HG03060 (cell line): ENCODE data around the gene TMEM232.
A peak's percentile ranks its signal among the peaks of the same experiment; 100 is the strongest.
"Not testable (repeated sequence)": the region's sequence is repeated elsewhere in the genome, so short reads cannot be mapped to it uniquely, and the experiment has no call there.

Experiments
- ATAC-seq: cut with Tn5 transposase; IDR thresholded peaks from one replicate; pipeline ENCODE4 v1.9.1; 2021; ENCODE audit warnings: low read depth, moderate number of reproducible peaks; ENCODE audit not compliant: unreplicated experiment

TMEM232 gene

GRCh38 chr5:110536120-110537115, 190.1 kb downstream of the TMEM232 start:
- ATAC-seq = no peak

- ATAC-seq = not testable (repeated sequence)
Observed at GRCh38 chr5:110535146-110535545, 191.3 kb downstream of the TMEM232 start.

GRCh38 chr5:110525762-110526161, 200.7 kb downstream of the TMEM232 start:
- ATAC-seq = no peak

GRCh38 chr5:110517396-110517795, 209.1 kb downstream of the TMEM232 start:
- no peak for ATAC-seq

- no peak for ATAC-seq
Observed at GRCh38 chr5:110514030-110514429, 212.4 kb downstream of the TMEM232 start.

- no peak for ATAC-seq
Observed at GRCh38 chr5:110512266-110512665, 214.2 kb downstream of the TMEM232 start.

- ATAC-seq = no peak
Observed at GRCh38 chr5:110510146-110510545, 216.3 kb downstream of the TMEM232 start.

GRCh38 chr5:110507972-110508371, 218.5 kb downstream of the TMEM232 start:
- ATAC-seq = no peak

GRCh38 chr5:110506378-110506777, 220.1 kb downstream of the TMEM232 start:
- no peak for ATAC-seq

- no peak for ATAC-seq
Observed at GRCh38 chr5:110496276-110496675, 230.2 kb downstream of the TMEM232 start.

- ATAC-seq = no peak
Observed at GRCh38 chr5:110492446-110492845, 234.0 kb downstream of the TMEM232 start.

- ATAC-seq = no peak
Observed at GRCh38 chr5:110478895-110479294, 247.6 kb downstream of the TMEM232 start.

GRCh38 chr5:110477911-110478310, 248.6 kb downstream of the TMEM232 start:
- ATAC-seq = no peak

GRCh38 chr5:110476164-110476563, 250.3 kb downstream of the TMEM232 start:
- ATAC-seq = no peak

GRCh38 chr5:110475529-110475928, 250.9 kb downstream of the TMEM232 start:
- no peak for ATAC-seq

GRCh38 chr5:110469486-110469885, 257.0 kb downstream of the TMEM232 start:
- no peak for ATAC-seq

- no peak for ATAC-seq
Observed at GRCh38 chr5:110463106-110463505, 263.4 kb downstream of the TMEM232 start.

GRCh38 chr5:110460837-110461236, 265.6 kb downstream of the TMEM232 start:
- no peak for ATAC-seq

GRCh38 chr5:110458313-110458712, 268.2 kb downstream of the TMEM232 start:
- no peak for ATAC-seq

GRCh38 chr5:110442856-110443255, 283.6 kb downstream of the TMEM232 start:
- no peak for ATAC-seq

- peak; percentile 43 for ATAC-seq
Observed at GRCh38 chr5:110441035-110441434, 285.4 kb downstream of the TMEM232 start.

GRCh38 chr5:110440058-110440457, 286.4 kb downstream of the TMEM232 start:
- ATAC-seq = no peak
